ENCODE results near the gene PNLIPRP1.

PNLIPRP1 gene

GRCh38 chr10:116548301-116548700 is 42.5 kb upstream of the PNLIPRP1 start:
- no peak for ATAC-seq

GRCh38 chr10:116553378-116553980 is 37.3 kb upstream of the PNLIPRP1 start:
- no peak for ATAC-seq
- TF ChIP-seq ISL1 (CRISPR knock-in tag; IDR thresholded peaks at IDR 0.05) (no peak), ZFP30 (CRISPR knock-in tag; IDR thresholded peaks at IDR 0.05) (no peak), TSHZ2 (CRISPR knock-in tag; IDR thresholded peaks at IDR 0.05) (no peak), ZFP3 (CRISPR knock-in tag; IDR thresholded peaks at IDR 0.05) (no peak), TCF4 (CRISPR knock-in tag; IDR thresholded peaks at IDR 0.05; ENCODE audit: borderline replicate concordance) (no peak), RARB (CRISPR knock-in tag; IDR thresholded peaks at IDR 0.05) (no peak), SNAI2 (CRISPR knock-in tag; IDR thresholded peaks at IDR 0.05) (no peak), ZNF70 (CRISPR knock-in tag; IDR thresholded peaks at IDR 0.05) (no peak), ZC3H10 (CRISPR knock-in tag; IDR thresholded peaks at IDR 0.05) (no peak), ZNF8 (CRISPR knock-in tag; IDR thresholded peaks at IDR 0.05) (no peak), CREB5 (CRISPR knock-in tag; IDR thresholded peaks at IDR 0.05; ENCODE audit: low read depth) (no peak), TOX (CRISPR knock-in tag; IDR thresholded peaks at IDR 0.05; ENCODE audit: borderline replicate concordance) (no peak), CSRNP3 (CRISPR knock-in tag; IDR thresholded peaks at IDR 0.05) (no peak), PPARA (CRISPR knock-in tag; IDR thresholded peaks at IDR 0.05; ENCODE audit: borderline replicate concordance) (no peak), PATZ1 (CRISPR knock-in tag; IDR thresholded peaks at IDR 0.05; ENCODE audit: borderline replicate concordance) (no peak), GLIS3 (CRISPR knock-in tag; IDR thresholded peaks at IDR 0.05) (no peak), ESRRG (CRISPR knock-in tag; IDR thresholded peaks at IDR 0.05) (no peak), BACH2 (CRISPR knock-in tag; IDR thresholded peaks at IDR 0.05; ENCODE audit: borderline replicate concordance) (no peak)

More at GRCh38 chr10:116548301-116548700, 42.5 kb upstream of the PNLIPRP1 start:
- TF ChIP-seq ESRRG (CRISPR knock-in tag; IDR thresholded peaks at IDR 0.05) = no peak
- TF ChIP-seq GLIS3 (CRISPR knock-in tag; IDR thresholded peaks at IDR 0.05) = no peak
- no peak for TF ChIP-seq ZFP3 (CRISPR knock-in tag; IDR thresholded peaks at IDR 0.05)
- TF ChIP-seq RARB (CRISPR knock-in tag; IDR thresholded peaks at IDR 0.05) = no peak

- ATAC-seq = no peak
- TF ChIP-seq BACH2 (CRISPR knock-in tag; IDR thresholded peaks at IDR 0.05; ENCODE audit: borderline replicate concordance) (no peak), CREB5 (CRISPR knock-in tag; IDR thresholded peaks at IDR 0.05; ENCODE audit: low read depth) (no peak), ESRRG (CRISPR knock-in tag; IDR thresholded peaks at IDR 0.05) (no peak), ZFP30 (CRISPR knock-in tag; IDR thresholded peaks at IDR 0.05) (no peak), CSDC2 (CRISPR knock-in tag; IDR thresholded peaks at IDR 0.05) (no peak), ZNF70 (CRISPR knock-in tag; IDR thresholded peaks at IDR 0.05) (no peak), ISL1 (CRISPR knock-in tag; IDR thresholded peaks at IDR 0.05) (no peak), TOX (CRISPR knock-in tag; IDR thresholded peaks at IDR 0.05; ENCODE audit: borderline replicate concordance) (no peak)
These were observed 36.1 kb upstream of the PNLIPRP1 start for GRCh38 chr10:116554628-116555027.

GRCh38 chr10:116555880-116556279 is 34.9 kb upstream of the PNLIPRP1 start:
- TF ChIP-seq CSRNP3 (CRISPR knock-in tag; IDR thresholded peaks at IDR 0.05) (no peak), TSHZ2 (CRISPR knock-in tag; IDR thresholded peaks at IDR 0.05) (no peak), CREB5 (CRISPR knock-in tag; IDR thresholded peaks at IDR 0.05; ENCODE audit: low read depth) (no peak)
- no peak for ATAC-seq

Measured in SK-N-SH treated with all-trans-retinoic acid at 6 μM for 48 hours (cell line).